ENCODE data around the gene SH3YL1. TPM values are rescaled to one million over a fixed set of nuclear protein-coding genes. Genes with fewer than 3 reads are reported as not detected.

The SH3YL1 gene
- total RNA-seq, 1 donor from 2014 or later: 53.4 TPM

DNA sequence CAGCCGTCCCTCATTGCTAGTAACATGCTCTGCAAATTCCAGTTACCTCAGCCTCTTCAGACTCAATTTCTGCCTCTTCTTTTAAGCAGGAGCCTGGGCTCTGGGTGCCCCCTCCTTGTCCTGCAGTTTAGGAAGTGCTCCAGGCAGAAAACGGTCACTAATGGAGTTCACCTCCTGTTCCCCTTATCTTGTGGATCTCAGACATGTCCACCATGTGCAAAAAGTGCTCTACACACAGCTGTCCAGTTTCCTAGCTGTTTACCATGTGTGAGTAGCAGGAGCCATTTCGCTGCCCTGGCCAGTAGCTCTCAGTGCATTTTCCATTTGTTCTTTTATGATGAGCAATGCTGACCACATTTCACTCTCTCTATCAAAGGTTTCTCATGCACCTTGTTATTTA lies 4.9 kb downstream of the SH3YL1 start:
- no peak for DNase-seq (ENCODE audit: low spot score)

DNA sequence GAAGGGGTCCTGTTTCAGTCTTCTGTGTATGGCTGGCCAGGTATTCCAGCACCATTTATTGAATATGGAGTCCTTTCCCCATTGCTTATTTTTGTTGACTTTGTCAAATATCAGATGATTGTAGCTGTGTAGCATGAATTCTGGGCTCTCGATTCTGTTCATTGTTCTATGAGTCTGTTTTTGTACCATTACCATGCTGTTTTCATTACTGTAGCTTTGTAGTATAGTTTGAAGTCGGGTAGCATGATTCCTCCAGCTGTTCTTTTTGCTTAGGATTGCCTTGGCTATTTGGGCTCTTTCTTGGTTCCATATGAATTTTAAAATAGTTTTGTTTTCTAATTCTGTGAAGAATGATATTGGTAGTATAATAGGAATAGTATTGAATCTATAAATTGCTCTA lies 6.0 kb downstream of the SH3YL1 start:
- no peak for DNase-seq (ENCODE audit: low spot score)

DNA sequence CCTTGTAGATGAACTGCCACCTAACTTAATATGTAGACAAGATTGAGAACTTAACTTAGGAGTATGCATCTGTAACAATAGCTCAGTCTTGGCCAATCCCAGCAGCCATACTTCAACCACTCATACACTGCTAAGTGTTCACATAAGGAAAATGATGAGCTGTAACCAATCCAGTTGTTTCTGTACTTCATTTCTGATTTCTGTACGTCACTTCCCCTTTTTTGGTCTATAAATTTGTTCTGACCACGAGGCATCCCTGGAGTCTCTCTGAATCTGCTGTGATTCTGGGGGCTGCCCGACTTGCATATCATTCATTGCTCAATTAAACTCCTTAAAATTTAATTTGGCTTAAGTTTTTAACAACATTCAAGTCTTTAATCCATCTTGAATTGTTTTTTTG lies 6.4 kb downstream of the SH3YL1 start:
- no peak for DNase-seq (ENCODE audit: low spot score)

DNA sequence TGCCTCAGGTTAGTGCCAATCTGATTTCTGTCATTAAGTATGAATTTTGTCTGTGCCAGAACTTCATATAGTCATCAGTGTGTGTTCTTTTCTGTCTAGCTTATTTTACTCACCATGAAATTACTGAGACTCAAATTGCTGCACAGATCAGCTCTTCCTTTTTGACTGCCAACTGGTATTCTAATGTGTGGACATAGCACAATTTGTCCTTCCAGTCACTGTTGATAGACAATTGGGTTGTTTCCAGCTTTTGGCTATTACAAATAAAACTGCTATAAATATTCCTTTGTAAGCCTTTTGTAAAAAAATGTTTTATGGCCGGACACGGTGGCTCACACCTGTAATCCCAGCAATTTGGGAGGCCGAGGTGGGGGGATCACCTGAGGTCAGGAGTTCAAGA lies 7.7 kb downstream of the SH3YL1 start:
- DNase-seq (ENCODE audit: low spot score): no peak

GRCh38 chr2:255195-255594 lies 8.6 kb downstream of the SH3YL1 start:
- DNase-seq (ENCODE audit: low spot score): no peak

DNA sequence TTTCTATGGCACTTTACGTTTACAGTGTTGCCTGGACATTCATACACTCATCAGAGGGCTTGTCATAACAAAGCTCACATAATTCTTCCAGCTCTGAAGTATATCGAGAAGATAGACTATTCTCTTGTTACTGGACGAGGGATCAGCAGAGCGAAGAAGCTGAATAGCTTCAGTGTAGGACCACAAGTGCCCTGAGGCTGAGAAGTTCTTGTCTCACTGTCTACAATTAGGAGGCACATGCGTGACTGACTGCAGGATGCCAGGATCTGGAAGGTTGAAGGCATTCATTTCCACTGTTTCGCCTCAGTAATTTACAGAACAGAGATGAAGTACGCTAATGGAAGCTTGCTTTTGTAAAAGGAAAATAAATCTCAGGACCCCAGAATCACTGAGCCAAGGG lies 9.6 kb downstream of the SH3YL1 start:
- DNase-seq (ENCODE audit: low spot score): peak; percentile 26

- DNase-seq (ENCODE audit: low spot score): no peak
Measured at GRCh38 chr2:253202-253638, 10.6 kb downstream of the SH3YL1 start.

GRCh38 chr2:252001-252602 lies 11.7 kb downstream of the SH3YL1 start:
- DNase-seq (ENCODE audit: low spot score): peak; percentile 86

GRCh38 chr2:249538-250042 lies 14.2 kb downstream of the SH3YL1 start:
- DNase-seq (ENCODE audit: low spot score): no peak

DNA sequence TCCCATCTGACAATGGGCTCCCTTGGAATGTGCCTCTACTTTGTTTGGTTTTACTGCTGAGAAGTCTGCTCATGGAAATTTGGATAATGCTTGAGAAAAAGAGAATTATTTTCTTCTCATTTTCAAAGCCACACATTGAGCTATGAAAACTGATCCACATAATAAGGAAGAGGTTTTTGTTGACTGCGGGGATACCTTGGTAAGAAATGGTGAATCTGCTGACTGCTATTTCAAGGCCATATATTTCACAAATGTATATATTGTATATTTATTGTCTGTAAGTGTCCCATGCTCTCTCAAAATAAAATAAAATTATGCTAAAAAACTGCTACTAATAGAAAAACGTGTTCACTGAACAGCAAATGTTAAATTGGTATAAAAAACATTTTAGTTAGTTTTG lies 15.1 kb downstream of the SH3YL1 start:
- no peak for DNase-seq (ENCODE audit: low spot score)

DNA sequence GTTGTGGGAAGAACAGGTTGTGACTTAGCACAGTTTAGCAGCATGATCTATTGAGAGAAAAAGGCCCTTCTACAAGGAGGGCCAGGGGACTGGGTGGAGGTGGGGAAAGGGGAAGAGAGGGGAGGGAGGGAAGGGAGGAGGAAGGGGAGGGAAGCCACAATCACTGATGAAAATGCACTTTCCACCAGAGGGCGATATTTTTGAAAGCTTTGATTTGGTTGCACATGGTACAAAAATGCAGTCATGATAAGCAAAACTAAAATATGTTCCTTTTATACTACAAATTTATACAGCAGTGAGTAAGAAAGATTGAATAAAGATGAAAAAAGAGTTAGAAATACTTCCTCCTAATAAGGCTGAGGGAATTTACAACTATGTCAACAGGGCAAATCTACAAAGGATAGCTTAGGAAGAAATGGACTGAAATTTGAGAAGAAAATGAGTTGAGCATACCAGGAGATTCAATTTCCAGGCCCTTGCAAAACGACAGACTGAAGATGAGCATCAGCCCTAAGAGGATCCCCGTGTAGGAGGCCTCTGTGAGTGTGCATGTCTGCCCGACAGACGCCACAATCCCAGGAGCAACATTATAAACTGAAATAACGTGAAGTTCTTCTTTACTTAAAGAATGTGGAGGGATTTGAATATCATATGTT lies 17.2 kb downstream of the SH3YL1 start:
- peak; percentile 63 for DNase-seq (ENCODE audit: low spot score)

GRCh38 chr2:244547-244946 lies 19.3 kb downstream of the SH3YL1 start:
- DNase-seq (ENCODE audit: low spot score): no peak

DNA sequence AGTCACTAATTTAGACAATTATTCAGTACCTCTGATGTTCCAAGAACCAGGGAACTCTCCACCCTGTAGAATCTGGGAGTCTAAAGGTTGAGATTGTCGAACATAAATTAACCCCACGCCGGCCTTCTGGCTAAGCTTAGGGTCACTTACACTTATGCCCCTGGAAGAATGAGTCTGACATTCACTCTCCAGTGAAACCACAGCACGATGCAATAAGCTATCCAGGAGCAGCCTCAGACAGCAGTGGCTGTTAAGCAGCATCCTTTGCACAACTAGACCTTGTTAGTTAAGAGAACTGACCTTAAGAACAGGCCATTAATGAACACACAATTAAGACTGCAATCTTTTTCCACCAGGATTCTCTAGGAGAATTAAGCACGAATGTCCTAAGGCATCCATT lies 25.0 kb downstream of the SH3YL1 start:
- DNase-seq (ENCODE audit: low spot score): no peak

- no peak for DNase-seq (ENCODE audit: low spot score)
Measured at GRCh38 chr2:238431-238830, 25.4 kb downstream of the SH3YL1 start.

GRCh38 chr2:237878-238277 lies 26.0 kb downstream of the SH3YL1 start:
- no peak for DNase-seq (ENCODE audit: low spot score)

DNA sequence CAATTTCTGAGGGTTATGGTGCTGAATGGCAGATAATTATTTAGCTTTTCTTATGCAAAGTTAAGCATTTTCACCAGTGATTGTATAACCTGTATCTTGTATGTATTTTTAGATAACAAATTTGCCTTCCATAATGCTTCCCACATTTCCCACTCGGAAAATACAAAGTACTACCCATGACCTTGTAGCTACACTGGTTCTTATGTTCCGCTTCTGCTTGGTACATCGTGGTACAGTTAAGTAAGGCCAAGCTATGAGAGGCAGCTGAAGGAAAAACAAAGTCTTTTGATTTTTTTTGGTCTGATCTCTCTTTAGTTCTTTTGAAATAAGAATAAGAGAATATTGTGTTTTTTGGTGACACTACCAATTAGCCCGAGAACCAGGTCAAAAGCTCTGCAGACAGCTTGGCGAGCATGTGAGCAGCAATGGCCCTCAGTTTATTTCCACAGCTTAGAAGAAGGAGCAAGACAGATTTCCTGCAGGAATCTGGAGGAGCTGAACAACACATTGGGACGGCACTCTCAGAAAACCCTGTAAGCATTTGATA lies 26.8 kb downstream of the SH3YL1 start:
- DNase-seq (ENCODE audit: low spot score): peak; percentile 27

- no peak for DNase-seq (ENCODE audit: low spot score)
Measured at GRCh38 chr2:234421-234820, 29.4 kb downstream of the SH3YL1 start.

DNA sequence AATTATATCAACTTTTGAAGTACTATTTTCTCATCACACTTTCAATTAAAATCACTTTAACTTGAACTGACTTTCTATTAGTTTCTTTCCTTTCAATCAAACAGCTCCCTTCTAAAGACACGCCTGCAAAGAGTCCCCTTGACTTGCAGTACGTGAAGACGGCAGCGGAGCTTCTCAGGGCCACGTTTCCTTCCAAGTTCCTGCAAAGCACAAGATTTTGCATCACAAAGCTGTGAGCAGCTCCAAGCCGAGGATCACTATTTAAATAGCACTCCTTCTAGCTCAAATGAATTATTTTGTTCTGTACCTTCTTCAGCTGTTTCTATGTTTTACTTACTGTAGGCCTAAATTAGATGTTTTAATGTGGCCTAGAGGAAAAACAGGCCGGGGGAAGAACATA lies 30.8 kb downstream of the SH3YL1 start:
- peak; percentile 20 for DNase-seq (ENCODE audit: low spot score)

- no peak for DNase-seq (ENCODE audit: low spot score)
Measured at GRCh38 chr2:231521-232185, 32.2 kb downstream of the SH3YL1 start.

- no peak for DNase-seq (ENCODE audit: low spot score)
Measured at GRCh38 chr2:228518-229278, 35.1 kb downstream of the SH3YL1 start.

- no peak for DNase-seq (ENCODE audit: low spot score)
Measured at GRCh38 chr2:228115-228514, 35.7 kb downstream of the SH3YL1 start.

All from umbilical cord (tissue), 2 donors.